GM12878 (cell line): ENCODE results near the gene PDSS2.

Experiments
- CREB1 ChIP-seq: IDR thresholded peaks from 2 replicates; pipeline ENCODE4 v1.6.1; 2012; ENCODE audit warnings: low read depth, mild to moderate bottlenecking, inconsistent platforms
- EP300 ChIP-seq, 2 experiments: fragments of 150-350 bp in 1 of 2; IDR thresholded peaks; 2 replicates each; pipeline ENCODE4 v1.6.1; 2011 to 2012; ENCODE audit warnings: low read depth in 2 of 2, low read length in 2 of 2, borderline replicate concordance in 1 of 2, improper control_type of control experiment in 1 of 2, inconsistent platforms in 1 of 2; ENCODE audit not compliant: control insufficient read depth in 1 of 2
- NFYB ChIP-seq: IDR thresholded peaks from 2 replicates; pipeline ENCODE4 v1.6.1; 2011; ENCODE audit warnings: low read depth, mild to moderate bottlenecking, low read length, improper control_type of control experiment, moderate library complexity; ENCODE audit not compliant: insufficient read depth
- RCOR1 ChIP-seq: conservative IDR thresholded peaks from 2 replicates; pipeline ENCODE4 v1.6.1; 2012; ENCODE audit warnings: low read depth, low read length, improper control_type of control experiment
- SKIL ChIP-seq: fragments of 450-650 bp; IDR thresholded peaks from 2 replicates; pipeline ENCODE4 v1.6.1; 2017; ENCODE audit warnings: mild to moderate bottlenecking, low read depth, inconsistent platforms; ENCODE audit not compliant: poor library complexity, severe bottlenecking

GRCh38 chr6:107246249-107246971 is 213.0 kb downstream of the PDSS2 start:
- TF ChIP-seq SKIL = no peak
- no peak for TF ChIP-seq CREB1
- TF ChIP-seq NFYB = no peak
- TF ChIP-seq RCOR1 = no peak
- TF ChIP-seq EP300 (IDR thresholded peaks at IDR 0.05; ENCODE audit: borderline replicate concordance in 1 of 2, control insufficient read depth in 1 of 2, low read depth in 2 of 2, low read length in 2 of 2) = no peak
